Duodenal mucosa (tissue), 2 donors: ENCODE results near the gene ANTXR1.

Experiments
- H3K27ac ChIP-seq: one replicate; pipeline ENCODE4 v1.7.0; 2013; ENCODE audit warnings: low read depth, low read length
- H3K27me3 ChIP-seq, 2 donors: one replicate each; pipeline ENCODE4 v1.7.0; 2013; ENCODE audit warnings: low read length in 2 of 2, control low read depth in 1 of 2; ENCODE audit not compliant: insufficient read depth in 2 of 2, control insufficient read depth in 1 of 2
- H3K36me3 ChIP-seq, 2 donors: one replicate each; pipeline ENCODE4 v1.7.0; 2013; ENCODE audit warnings: low read length in 2 of 2, control low read depth in 1 of 2; ENCODE audit not compliant: insufficient read depth in 2 of 2, control insufficient read depth in 1 of 2
- H3K4me1 ChIP-seq, 2 donors: one replicate each; pipeline ENCODE4 v1.7.0; 2013; ENCODE audit warnings: low read length in 2 of 2, control low read depth in 1 of 2; ENCODE audit not compliant: insufficient read depth in 2 of 2, control insufficient read depth in 1 of 2
- H3K4me3 ChIP-seq, 2 donors: one replicate each; pipeline ENCODE4 v1.7.0; 2013; ENCODE audit warnings: low read length in 2 of 2, low read depth in 1 of 2
- H3K9ac ChIP-seq, 2 donors: one replicate each; pipeline ENCODE4 v1.7.0; 2013; ENCODE audit warnings: low read length in 2 of 2, low read depth in 1 of 2
- H3K9me3 ChIP-seq, 2 donors: one replicate each; pipeline ENCODE4 v1.7.0; 2013; ENCODE audit warnings: low read length in 2 of 2, control low read depth in 1 of 2; ENCODE audit not compliant: control insufficient read depth in 1 of 2

ANTXR1 gene

GRCh38 chr2:69138793-69139459 lies 125.9 kb downstream of the ANTXR1 start:
- Histone ChIP-seq H3K27ac (no peak overlapping the region), H3K27me3 (no peaks in the 10 kb centered on the region), H3K9ac (no peak overlapping the region), H3K4me1 (no peaks in the 10 kb centered on the region), H3K36me3 (no peaks in the 10 kb centered on the region), H3K4me3 (no peak overlapping the region), H3K9me3 (no peaks in the 10 kb centered on the region)

- Histone ChIP-seq H3K27ac (no peak overlapping the region), H3K9me3 (no peaks in the 10 kb centered on the region), H3K36me3 (no peaks in the 10 kb centered on the region), H3K9ac (no peak overlapping the region), H3K4me3 (no peak overlapping the region), H3K27me3 (no peaks in the 10 kb centered on the region), H3K4me1 (no peaks in the 10 kb centered on the region)
Observed at GRCh38 chr2:69139778-69140670, 127.0 kb downstream of the ANTXR1 start.

- no peak overlapping the region for H3K27ac ChIP-seq
- no peaks in the 10 kb centered on the region for H3K4me1 ChIP-seq
- H3K36me3 ChIP-seq: no peaks in the 10 kb centered on the region
- no peak overlapping the region for H3K4me3 ChIP-seq
- H3K9ac ChIP-seq: no peak overlapping the region
- H3K9me3 ChIP-seq: no peaks in the 10 kb centered on the region
- H3K27me3 ChIP-seq: no peaks in the 10 kb centered on the region
Observed at GRCh38 chr2:69141061-69141460, 128.1 kb downstream of the ANTXR1 start.

- Histone ChIP-seq H3K27me3 (no peaks in the 10 kb centered on the region), H3K4me3 (no peak overlapping the region), H3K36me3 (no peaks in the 10 kb centered on the region), H3K9me3 (no peaks in the 10 kb centered on the region), H3K4me1 (no peaks in the 10 kb centered on the region), H3K27ac (no peak overlapping the region), H3K9ac (no peak overlapping the region)
Observed at GRCh38 chr2:69143748-69144360, 130.9 kb downstream of the ANTXR1 start.

GRCh38 chr2:69145204-69145603 lies 132.2 kb downstream of the ANTXR1 start:
- no peaks in the 10 kb centered on the region for H3K9me3 ChIP-seq
- H3K4me1 ChIP-seq: no peaks in the 10 kb centered on the region
- no peak overlapping the region for H3K27ac ChIP-seq
- H3K9ac ChIP-seq: no peak overlapping the region
- H3K4me3 ChIP-seq: no peak overlapping the region
- no peaks in the 10 kb centered on the region for H3K36me3 ChIP-seq
- H3K27me3 ChIP-seq: no peaks in the 10 kb centered on the region

- Histone ChIP-seq H3K9me3 (no peaks in the 10 kb centered on the region), H3K27ac (no peak overlapping the region), H3K4me1 (no peaks in the 10 kb centered on the region), H3K9ac (no peak overlapping the region), H3K4me3 (no peak overlapping the region), H3K36me3 (no peaks in the 10 kb centered on the region), H3K27me3 (peaks cover 0 to 6% of the 10 kb centered on the region in 2 donors)
Observed at GRCh38 chr2:69147841-69148533, 135.0 kb downstream of the ANTXR1 start.

- Histone ChIP-seq H3K36me3 (no peaks in the 10 kb centered on the region), H3K27me3 (peaks cover 0 to 6% of the 10 kb centered on the region in 2 donors), H3K4me3 (no peak overlapping the region), H3K27ac (no peak overlapping the region), H3K9me3 (no peaks in the 10 kb centered on the region), H3K9ac (no peak overlapping the region), H3K4me1 (no peaks in the 10 kb centered on the region)
Observed at GRCh38 chr2:69149631-69150215, 136.7 kb downstream of the ANTXR1 start.

GRCh38 chr2:69151931-69152330 lies 139.0 kb downstream of the ANTXR1 start:
- Histone ChIP-seq H3K27me3 (peaks cover 2 to 6% of the 10 kb centered on the region in 2 donors), H3K4me1 (no peaks in the 10 kb centered on the region), H3K4me3 (no peak overlapping the region), H3K9me3 (no peaks in the 10 kb centered on the region), H3K27ac (no peak overlapping the region), H3K36me3 (no peaks in the 10 kb centered on the region), H3K9ac (no peak overlapping the region)

GRCh38 chr2:69152847-69153583 lies 140.0 kb downstream of the ANTXR1 start:
- H3K9me3 ChIP-seq: no peaks in the 10 kb centered on the region
- no peak overlapping the region for H3K27ac ChIP-seq
- no peak overlapping the region for H3K9ac ChIP-seq
- H3K4me3 ChIP-seq: no peak overlapping the region
- H3K36me3 ChIP-seq: no peaks in the 10 kb centered on the region
- H3K4me1 ChIP-seq: no peaks in the 10 kb centered on the region
- peaks cover 2 to 6% of the 10 kb centered on the region in 2 donors for H3K27me3 ChIP-seq
